ENCODE measurements around the gene CNGB1.

- TF ChIP-seq CTCF (IDR thresholded peaks at IDR 0.05; ENCODE audit: low read length) = no peak
- TF ChIP-seq EZH2 (IDR thresholded peaks at IDR 0.05; ENCODE audit: borderline replicate concordance, low read length) = no peak
These were observed at the start of gene CNGB1 for GRCh38 chr16:57970970-57971369.

All from OCI-LY1 (cell line).